Fibroblast of lung (primary cell): ENCODE data around the gene STOML3. TPM values are rescaled to one million over a fixed set of nuclear protein-coding genes. Genes with fewer than 3 reads are reported as not detected.

Source experiments
- DNase-seq, 2 donors: peaks; one replicate each; pipeline versions ENCODE4 v3.0.0 to v3.0.0-alpha.2; 2010; ENCODE audit warnings: low read depth in 2 of 2
- H2AFZ ChIP-seq: 2 replicates; pipeline ENCODE4 v1.5.1; 2012; ENCODE audit warnings: low read length, control low read depth, inconsistent platforms
- H3K27ac ChIP-seq: 2 replicates; pipeline ENCODE4 v1.5.1; 2011; ENCODE audit warnings: low read length, control low read depth; ENCODE audit not compliant: insufficient read depth
- H3K27me3 ChIP-seq: 2 replicates; pipeline ENCODE4 v1.5.1; 2011; ENCODE audit warnings: mild to moderate bottlenecking, low read length; ENCODE audit not compliant: control insufficient read depth, insufficient read depth
- H3K36me3 ChIP-seq: 2 replicates; pipeline ENCODE4 v1.5.1; 2011; ENCODE audit warnings: low read length; ENCODE audit not compliant: control insufficient read depth, insufficient read depth
- H3K4me1 ChIP-seq: 2 replicates; pipeline ENCODE4 v1.5.1; 2011; ENCODE audit warnings: low read length; ENCODE audit not compliant: control insufficient read depth, insufficient read depth; ENCODE audit errors: extremely low read depth
- H3K4me2 ChIP-seq: 2 replicates; pipeline ENCODE4 v1.5.1; 2011; ENCODE audit warnings: low read length, control low read depth; ENCODE audit not compliant: insufficient read depth; ENCODE audit errors: extremely low read depth
- H3K4me3 ChIP-seq, 4 experiments: fragments of 200-600 bp in 1 of 4; sonication (generic) in 1 of 4; replicated peaks in 1 of 4; 2 replicates each; pipeline ENCODE4 v1.5.1; 2011 to 2016; ENCODE audit warnings: low read length in 4 of 4, low read depth in 3 of 4, mild to moderate bottlenecking in 3 of 4, control low read depth in 2 of 4, inconsistent platforms in 1 of 4, mixed read lengths in 1 of 4; ENCODE audit not compliant: insufficient read depth in 1 of 4; ENCODE audit errors: control extremely low read depth in 1 of 4
- H3K79me2 ChIP-seq: 2 replicates; pipeline ENCODE4 v1.5.1; 2012; ENCODE audit warnings: mild to moderate bottlenecking, low read length, inconsistent platforms; ENCODE audit not compliant: control insufficient read depth, insufficient read depth
- H3K9ac ChIP-seq: 2 replicates; pipeline ENCODE4 v1.5.1; 2011; ENCODE audit warnings: mild to moderate bottlenecking, low read length, control low read depth; ENCODE audit not compliant: insufficient read depth
- H3K9me3 ChIP-seq: 2 replicates; pipeline ENCODE4 v1.5.1; 2012; ENCODE audit warnings: low read depth, low read length; ENCODE audit not compliant: control insufficient read depth, insufficient read depth
- H4K20me1 ChIP-seq: 2 replicates; pipeline ENCODE4 v1.5.1; 2011; ENCODE audit warnings: low read length; ENCODE audit not compliant: control insufficient read depth, insufficient read depth; ENCODE audit errors: extremely low read depth
- EZH2 ChIP-seq: IDR thresholded peaks from 2 replicates; pipeline ENCODE4 v1.5.1; 2012; ENCODE audit warnings: low read length, control low read depth, mild to moderate bottlenecking; ENCODE audit errors: missing control alignments
- polyA plus RNA-seq, 2 donors: library from polyadenylated mRNA; depleted of rRNA in 1 of 2; stranded (reverse) in 1 of 2; unstranded in 1 of 2; fragments of >200 nt; gene quantifications; 2 replicates each; pipeline ENCODE4 v1.2.1, GENCODE V29; 2011 to 2012; ENCODE audit warnings: missing spikeins in 1 of 2
- total RNA-seq: library from RNA; depleted of rRNA; stranded (reverse); fragments of >200 nt; gene quantifications from 2 replicates; pipeline ENCODE4 v1.2.1, GENCODE V29; 2014
- TF ChIP-seq, protein P1 (sequence below), 2 donors: IDR thresholded peaks in 1 of 2; conservative IDR thresholded peaks in 1 of 2; 1 replicate in 1 of 2; 2 replicates in 1 of 2; pipeline ENCODE4 v1.5.1; 2011 to 2012; ENCODE audit warnings: low read length in 2 of 2, control low read depth in 1 of 2, inconsistent platforms in 1 of 2, low read depth in 1 of 2, mild to moderate bottlenecking in 1 of 2

STOML3 gene
- total and polyA plus RNA-seq, 2 donors (not counting 1 experiment from before 2014, with no cell fraction given): not detected

DNA sequence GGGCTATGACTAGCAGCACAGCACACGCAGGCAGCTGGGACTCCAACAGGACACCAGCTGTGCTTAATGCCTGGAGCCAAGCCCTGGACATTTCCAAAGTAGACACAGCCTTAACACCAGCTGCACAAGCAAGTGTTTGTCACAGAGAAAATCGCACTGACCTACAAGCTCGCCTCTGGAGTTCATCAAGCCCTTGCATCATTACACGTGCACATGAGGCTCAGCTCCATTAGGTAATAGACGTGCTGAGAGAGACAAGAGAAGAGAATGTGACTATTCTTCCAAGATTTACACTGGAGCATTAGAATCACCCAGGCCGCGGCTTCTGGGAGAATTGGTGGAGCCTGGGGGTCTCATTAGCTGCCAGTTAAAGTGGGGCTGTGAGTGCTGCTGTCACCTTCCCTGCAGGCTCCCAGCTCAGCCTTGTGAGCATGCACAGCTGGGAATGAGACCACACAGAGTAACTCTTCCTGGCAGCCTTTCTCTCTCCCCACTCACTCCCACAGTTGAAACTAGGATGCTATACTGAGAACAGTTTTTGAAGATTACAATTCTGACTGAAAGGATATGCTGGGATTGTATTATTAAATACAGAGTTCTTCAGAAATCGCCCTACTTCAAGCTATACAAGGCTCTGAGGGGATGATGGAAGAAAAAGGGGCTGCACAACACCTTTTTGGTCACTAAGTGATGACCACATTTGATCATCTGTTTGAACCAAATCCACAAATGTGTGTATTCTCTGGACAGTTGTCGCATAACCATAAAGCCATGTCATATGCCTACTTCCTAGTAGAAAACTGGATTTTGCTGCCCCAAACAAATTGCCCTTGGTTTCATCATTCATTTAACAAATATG is 10.5 kb downstream of the STOML3 start:
- H2AFZ ChIP-seq: no peak overlapping the region
- no peak overlapping the region for H3K27ac ChIP-seq
- H4K20me1 ChIP-seq: no peaks in the 10 kb centered on the region
- no peak for TF ChIP-seq EZH2
- TF ChIP-seq, protein P1, sequence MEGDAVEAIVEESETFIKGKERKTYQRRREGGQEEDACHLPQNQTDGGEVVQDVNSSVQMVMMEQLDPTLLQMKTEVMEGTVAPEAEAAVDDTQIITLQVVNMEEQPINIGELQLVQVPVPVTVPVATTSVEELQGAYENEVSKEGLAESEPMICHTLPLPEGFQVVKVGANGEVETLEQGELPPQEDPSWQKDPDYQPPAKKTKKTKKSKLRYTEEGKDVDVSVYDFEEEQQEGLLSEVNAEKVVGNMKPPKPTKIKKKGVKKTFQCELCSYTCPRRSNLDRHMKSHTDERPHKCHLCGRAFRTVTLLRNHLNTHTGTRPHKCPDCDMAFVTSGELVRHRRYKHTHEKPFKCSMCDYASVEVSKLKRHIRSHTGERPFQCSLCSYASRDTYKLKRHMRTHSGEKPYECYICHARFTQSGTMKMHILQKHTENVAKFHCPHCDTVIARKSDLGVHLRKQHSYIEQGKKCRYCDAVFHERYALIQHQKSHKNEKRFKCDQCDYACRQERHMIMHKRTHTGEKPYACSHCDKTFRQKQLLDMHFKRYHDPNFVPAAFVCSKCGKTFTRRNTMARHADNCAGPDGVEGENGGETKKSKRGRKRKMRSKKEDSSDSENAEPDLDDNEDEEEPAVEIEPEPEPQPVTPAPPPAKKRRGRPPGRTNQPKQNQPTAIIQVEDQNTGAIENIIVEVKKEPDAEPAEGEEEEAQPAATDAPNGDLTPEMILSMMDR (conservative IDR thresholded peaks at IDR 0.05 in 1 of 2, IDR thresholded peaks at IDR 0.05 in 1 of 2; ENCODE audit: low read depth in 1 of 2, low read length in 2 of 2): no peak
- H3K4me1 ChIP-seq: no peaks in the 10 kb centered on the region
- H3K27me3 ChIP-seq: no peaks in the 10 kb centered on the region
- no peaks in the 10 kb centered on the region for H3K36me3 ChIP-seq
- no peaks in the 10 kb centered on the region for H3K9me3 ChIP-seq
- H3K79me2 ChIP-seq: no peaks in the 10 kb centered on the region
- no peak overlapping the region for H3K4me3 ChIP-seq
- no peak overlapping the region for H3K4me2 ChIP-seq
- DNase-seq: peak in 1 of 2 donors; percentile 44
- H3K9ac ChIP-seq: no peak overlapping the region

DNA sequence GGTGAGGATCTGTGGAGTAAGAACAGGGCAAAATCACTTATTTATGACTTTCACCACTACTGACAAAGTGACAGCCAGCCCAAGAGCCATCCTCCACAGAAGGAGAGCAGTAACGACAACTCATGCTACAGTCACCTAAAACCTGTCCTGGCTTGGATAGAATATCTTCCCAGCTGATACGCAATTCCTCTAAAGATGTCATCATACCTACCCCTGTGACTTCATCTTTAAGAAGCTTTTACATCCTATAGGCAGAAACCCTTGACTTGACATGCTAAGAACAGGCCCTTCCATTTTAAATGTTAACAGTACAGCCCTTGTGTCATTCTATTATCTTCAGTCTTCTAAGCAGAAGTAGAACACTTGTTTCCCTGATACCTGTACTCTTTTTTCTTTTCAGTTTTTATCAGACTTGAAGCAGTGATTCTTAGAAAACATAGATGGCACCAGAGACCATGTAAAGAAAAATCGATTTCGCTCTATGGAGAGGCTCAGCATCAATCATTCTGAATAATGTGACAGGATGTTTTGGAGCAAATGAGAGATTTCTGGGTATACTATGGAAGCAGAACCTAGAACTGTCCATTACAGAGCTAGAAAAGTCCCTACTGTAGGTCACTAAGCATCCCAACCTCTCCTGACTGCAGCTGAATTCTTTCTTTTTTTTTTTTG is 20.1 kb downstream of the STOML3 start:
- Histone ChIP-seq H3K9me3 (no peaks in the 10 kb centered on the region), H3K4me2 (no peak overlapping the region), H3K27me3 (no peaks in the 10 kb centered on the region), H3K27ac (no peak overlapping the region), H4K20me1 (no peaks in the 10 kb centered on the region), H2AFZ (no peak overlapping the region), H3K36me3 (no peaks in the 10 kb centered on the region), H3K9ac (no peak overlapping the region), H3K4me3 (no peak overlapping the region), H3K4me1 (no peaks in the 10 kb centered on the region), H3K79me2 (no peaks in the 10 kb centered on the region)
- no peak for TF ChIP-seq EZH2
- TF ChIP-seq, protein P1 (conservative IDR thresholded peaks at IDR 0.05 in 1 of 2, IDR thresholded peaks at IDR 0.05 in 1 of 2; ENCODE audit: low read depth in 1 of 2, low read length in 2 of 2): no peak
- DNase-seq: no peak

DNA sequence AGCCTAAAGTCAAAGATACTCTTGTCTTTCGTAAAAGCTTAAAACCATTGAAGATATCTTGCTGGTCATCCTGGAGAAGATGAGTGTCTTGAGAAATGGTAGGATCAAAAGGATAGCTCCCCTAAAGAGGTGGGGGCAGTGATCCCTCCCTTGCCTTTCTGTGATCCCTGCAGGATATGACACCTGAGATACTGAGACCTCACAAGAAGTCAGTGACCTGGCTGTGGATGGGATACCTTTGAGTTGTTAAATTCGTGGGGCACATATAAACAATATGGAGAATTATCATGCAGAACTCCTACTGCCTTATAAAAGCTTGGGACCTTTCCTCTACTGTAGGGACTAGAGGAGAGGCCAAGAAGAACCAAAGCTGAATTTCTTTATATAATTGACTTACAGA is 21.4 kb downstream of the STOML3 start:
- DNase-seq: no peak
- Histone ChIP-seq H3K36me3 (no peaks in the 10 kb centered on the region), H3K27ac (no peak overlapping the region), H3K9me3 (no peaks in the 10 kb centered on the region), H3K27me3 (no peaks in the 10 kb centered on the region), H2AFZ (no peak overlapping the region), H3K4me3 (no peak overlapping the region), H3K4me1 (no peaks in the 10 kb centered on the region), H4K20me1 (no peaks in the 10 kb centered on the region), H3K9ac (no peak overlapping the region), H3K79me2 (no peaks in the 10 kb centered on the region), H3K4me2 (no peak overlapping the region)
- TF ChIP-seq EZH2: no peak
- TF ChIP-seq, protein P1 (conservative IDR thresholded peaks at IDR 0.05 in 1 of 2, IDR thresholded peaks at IDR 0.05 in 1 of 2; ENCODE audit: low read depth in 1 of 2, low read length in 2 of 2): no peak
